ENCODE data around the gene BEAN1. TPM values are rescaled to one million over a fixed set of nuclear protein-coding genes. Genes with fewer than 3 reads are reported as not detected.

The BEAN1 gene
- total and polyA plus RNA-seq, 2 experiments from 2014 or later: 0.07 to 0.10 TPM

DNA sequence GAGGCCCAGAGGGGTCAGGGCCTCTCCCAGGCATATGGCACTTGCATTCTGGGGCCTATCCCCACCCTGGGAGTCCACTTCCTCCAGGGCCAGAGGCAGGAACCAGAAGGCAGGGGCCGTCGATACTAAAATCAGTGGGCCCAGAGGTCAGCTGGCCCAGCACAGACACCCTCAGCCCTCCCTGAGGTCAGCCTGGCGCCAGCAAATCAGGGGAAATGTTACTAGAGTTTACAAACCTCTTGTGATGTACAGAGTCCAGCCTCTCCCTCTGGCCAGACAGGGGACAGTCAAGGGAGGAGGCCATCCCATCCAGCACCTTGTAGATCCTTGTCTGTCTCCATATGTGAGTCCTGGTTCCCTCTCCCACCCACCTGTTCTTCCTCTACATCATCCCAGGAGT lies 49.8 kb upstream of the BEAN1 start:
- H3K9me3 Mint-ChIP-seq: no peaks in the 10 kb centered on the region; the same call in 2 of the 3 replicates
- no peaks in the 10 kb centered on the region for H3F3A ChIP-seq (replicated peaks; ENCODE audit: low read depth)

More for the DNA sequence above, 49.8 kb upstream of the BEAN1 start:
- no peaks in the 10 kb centered on the region for H4K20me1 ChIP-seq (replicated peaks; ENCODE audit: insufficient read depth)
- no peak overlapping the region for H2AFZ ChIP-seq
- Mint-ChIP-seq H3K27me3 (ENCODE audit: insufficient read depth, low read depth, poor library complexity) (peaks cover 8% of the 10 kb centered on the region), H3K36me3 (ENCODE audit: low read depth) (no peaks in the 10 kb centered on the region; the same call in 2 of the 3 replicates), H3K27ac (no peak overlapping the region), H3K4me1 (peaks cover 4% of the 10 kb centered on the region; the same call in 2 of the 3 replicates), H3K4me3 (no peak overlapping the region)
- H3K36me3 ChIP-seq (ENCODE audit: insufficient read depth): no peaks in the 10 kb centered on the region
- no peak for DNase-seq (ENCODE audit: low spot score)
- no peak overlapping the region for H3K27ac ChIP-seq (ENCODE audit: low read depth)
- H3K27me3 ChIP-seq (ENCODE audit: insufficient read depth): no peaks in the 10 kb centered on the region
- H3K4me3 ChIP-seq: no peak overlapping the region
- TF ChIP-seq STAT1 (IDR thresholded peaks at IDR 0.05; ENCODE audit: unreplicated experiment) (no peak), CREB1 (CRISPR knock-in tag; IDR thresholded peaks at IDR 0.05; ENCODE audit: low read depth) (no peak), JUNB (IDR thresholded peaks at IDR 0.05; ENCODE audit: unreplicated experiment) (no peak), POLR2AphosphoS5 (IDR thresholded peaks at IDR 0.05; ENCODE audit: low read depth) (no peak), EZH2 (IDR thresholded peaks at IDR 0.05; ENCODE audit: low read depth, unreplicated experiment) (no peak)
- TF ChIP-seq, protein P1, sequence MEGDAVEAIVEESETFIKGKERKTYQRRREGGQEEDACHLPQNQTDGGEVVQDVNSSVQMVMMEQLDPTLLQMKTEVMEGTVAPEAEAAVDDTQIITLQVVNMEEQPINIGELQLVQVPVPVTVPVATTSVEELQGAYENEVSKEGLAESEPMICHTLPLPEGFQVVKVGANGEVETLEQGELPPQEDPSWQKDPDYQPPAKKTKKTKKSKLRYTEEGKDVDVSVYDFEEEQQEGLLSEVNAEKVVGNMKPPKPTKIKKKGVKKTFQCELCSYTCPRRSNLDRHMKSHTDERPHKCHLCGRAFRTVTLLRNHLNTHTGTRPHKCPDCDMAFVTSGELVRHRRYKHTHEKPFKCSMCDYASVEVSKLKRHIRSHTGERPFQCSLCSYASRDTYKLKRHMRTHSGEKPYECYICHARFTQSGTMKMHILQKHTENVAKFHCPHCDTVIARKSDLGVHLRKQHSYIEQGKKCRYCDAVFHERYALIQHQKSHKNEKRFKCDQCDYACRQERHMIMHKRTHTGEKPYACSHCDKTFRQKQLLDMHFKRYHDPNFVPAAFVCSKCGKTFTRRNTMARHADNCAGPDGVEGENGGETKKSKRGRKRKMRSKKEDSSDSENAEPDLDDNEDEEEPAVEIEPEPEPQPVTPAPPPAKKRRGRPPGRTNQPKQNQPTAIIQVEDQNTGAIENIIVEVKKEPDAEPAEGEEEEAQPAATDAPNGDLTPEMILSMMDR (conservative IDR thresholded peaks at IDR 0.05; ENCODE audit: low read depth in 2 of 2): no peak
- TF ChIP-seq, protein P2, sequence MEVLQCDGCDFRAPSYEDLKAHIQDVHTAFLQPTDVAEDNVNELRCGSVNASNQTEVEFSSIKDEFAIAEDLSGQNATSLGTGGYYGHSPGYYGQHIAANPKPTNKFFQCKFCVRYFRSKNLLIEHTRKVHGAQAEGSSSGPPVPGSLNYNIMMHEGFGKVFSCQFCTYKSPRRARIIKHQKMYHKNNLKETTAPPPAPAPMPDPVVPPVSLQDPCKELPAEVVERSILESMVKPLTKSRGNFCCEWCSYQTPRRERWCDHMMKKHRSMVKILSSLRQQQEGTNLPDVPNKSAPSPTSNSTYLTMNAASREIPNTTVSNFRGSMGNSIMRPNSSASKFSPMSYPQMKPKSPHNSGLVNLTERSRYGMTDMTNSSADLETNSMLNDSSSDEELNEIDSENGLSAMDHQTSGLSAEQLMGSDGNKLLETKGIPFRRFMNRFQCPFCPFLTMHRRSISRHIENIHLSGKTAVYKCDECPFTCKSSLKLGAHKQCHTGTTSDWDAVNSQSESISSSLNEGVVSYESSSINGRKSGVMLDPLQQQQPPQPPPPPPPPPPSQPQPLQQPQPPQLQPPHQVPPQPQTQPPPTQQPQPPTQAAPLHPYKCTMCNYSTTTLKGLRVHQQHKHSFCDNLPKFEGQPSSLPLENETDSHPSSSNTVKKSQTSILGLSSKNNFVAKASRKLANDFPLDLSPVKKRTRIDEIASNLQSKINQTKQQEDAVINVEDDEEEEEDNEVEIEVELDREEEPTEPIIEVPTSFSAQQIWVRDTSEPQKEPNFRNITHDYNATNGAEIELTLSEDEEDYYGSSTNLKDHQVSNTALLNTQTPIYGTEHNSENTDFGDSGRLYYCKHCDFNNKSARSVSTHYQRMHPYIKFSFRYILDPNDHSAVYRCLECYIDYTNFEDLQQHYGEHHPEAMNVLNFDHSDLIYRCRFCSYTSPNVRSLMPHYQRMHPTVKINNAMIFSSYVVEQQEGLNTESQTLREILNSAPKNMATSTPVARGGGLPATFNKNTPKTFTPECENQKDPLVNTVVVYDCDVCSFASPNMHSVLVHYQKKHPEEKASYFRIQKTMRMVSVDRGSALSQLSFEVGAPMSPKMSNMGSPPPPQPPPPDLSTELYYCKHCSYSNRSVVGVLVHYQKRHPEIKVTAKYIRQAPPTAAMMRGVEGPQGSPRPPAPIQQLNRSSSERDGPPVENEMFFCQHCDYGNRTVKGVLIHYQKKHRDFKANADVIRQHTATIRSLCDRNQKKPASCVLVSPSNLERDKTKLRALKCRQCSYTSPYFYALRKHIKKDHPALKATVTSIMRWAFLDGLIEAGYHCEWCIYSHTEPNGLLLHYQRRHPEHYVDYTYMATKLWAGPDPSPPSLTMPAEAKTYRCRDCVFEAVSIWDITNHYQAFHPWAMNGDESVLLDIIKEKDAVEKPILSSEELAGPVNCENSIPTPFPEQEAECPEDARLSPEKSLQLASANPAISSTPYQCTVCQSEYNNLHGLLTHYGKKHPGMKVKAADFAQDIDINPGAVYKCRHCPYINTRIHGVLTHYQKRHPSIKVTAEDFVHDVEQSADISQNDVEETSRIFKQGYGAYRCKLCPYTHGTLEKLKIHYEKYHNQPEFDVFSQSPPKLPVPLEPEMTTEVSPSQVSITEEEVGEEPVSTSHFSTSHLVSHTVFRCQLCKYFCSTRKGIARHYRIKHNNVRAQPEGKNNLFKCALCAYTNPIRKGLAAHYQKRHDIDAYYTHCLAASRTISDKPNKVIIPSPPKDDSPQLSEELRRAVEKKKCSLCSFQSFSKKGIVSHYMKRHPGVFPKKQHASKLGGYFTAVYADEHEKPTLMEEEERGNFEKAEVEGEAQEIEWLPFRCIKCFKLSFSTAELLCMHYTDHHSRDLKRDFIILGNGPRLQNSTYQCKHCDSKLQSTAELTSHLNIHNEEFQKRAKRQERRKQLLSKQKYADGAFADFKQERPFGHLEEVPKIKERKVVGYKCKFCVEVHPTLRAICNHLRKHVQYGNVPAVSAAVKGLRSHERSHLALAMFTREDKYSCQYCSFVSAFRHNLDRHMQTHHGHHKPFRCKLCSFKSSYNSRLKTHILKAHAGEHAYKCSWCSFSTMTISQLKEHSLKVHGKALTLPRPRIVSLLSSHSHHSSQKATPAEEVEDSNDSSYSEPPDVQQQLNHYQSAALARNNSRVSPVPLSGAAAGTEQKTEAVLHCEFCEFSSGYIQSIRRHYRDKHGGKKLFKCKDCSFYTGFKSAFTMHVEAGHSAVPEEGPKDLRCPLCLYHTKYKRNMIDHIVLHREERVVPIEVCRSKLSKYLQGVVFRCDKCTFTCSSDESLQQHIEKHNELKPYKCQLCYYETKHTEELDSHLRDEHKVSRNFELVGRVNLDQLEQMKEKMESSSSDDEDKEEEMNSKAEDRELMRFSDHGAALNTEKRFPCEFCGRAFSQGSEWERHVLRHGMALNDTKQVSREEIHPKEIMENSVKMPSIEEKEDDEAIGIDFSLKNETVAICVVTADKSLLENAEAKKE (CRISPR knock-in tag; IDR thresholded peaks at IDR 0.05): no peak
- TF ChIP-seq, protein P3, sequence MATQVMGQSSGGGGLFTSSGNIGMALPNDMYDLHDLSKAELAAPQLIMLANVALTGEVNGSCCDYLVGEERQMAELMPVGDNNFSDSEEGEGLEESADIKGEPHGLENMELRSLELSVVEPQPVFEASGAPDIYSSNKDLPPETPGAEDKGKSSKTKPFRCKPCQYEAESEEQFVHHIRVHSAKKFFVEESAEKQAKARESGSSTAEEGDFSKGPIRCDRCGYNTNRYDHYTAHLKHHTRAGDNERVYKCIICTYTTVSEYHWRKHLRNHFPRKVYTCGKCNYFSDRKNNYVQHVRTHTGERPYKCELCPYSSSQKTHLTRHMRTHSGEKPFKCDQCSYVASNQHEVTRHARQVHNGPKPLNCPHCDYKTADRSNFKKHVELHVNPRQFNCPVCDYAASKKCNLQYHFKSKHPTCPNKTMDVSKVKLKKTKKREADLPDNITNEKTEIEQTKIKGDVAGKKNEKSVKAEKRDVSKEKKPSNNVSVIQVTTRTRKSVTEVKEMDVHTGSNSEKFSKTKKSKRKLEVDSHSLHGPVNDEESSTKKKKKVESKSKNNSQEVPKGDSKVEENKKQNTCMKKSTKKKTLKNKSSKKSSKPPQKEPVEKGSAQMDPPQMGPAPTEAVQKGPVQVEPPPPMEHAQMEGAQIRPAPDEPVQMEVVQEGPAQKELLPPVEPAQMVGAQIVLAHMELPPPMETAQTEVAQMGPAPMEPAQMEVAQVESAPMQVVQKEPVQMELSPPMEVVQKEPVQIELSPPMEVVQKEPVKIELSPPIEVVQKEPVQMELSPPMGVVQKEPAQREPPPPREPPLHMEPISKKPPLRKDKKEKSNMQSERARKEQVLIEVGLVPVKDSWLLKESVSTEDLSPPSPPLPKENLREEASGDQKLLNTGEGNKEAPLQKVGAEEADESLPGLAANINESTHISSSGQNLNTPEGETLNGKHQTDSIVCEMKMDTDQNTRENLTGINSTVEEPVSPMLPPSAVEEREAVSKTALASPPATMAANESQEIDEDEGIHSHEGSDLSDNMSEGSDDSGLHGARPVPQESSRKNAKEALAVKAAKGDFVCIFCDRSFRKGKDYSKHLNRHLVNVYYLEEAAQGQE (IDR thresholded peaks at IDR 0.05; ENCODE audit: unreplicated experiment): no peak
- TF ChIP-seq, protein P4, sequence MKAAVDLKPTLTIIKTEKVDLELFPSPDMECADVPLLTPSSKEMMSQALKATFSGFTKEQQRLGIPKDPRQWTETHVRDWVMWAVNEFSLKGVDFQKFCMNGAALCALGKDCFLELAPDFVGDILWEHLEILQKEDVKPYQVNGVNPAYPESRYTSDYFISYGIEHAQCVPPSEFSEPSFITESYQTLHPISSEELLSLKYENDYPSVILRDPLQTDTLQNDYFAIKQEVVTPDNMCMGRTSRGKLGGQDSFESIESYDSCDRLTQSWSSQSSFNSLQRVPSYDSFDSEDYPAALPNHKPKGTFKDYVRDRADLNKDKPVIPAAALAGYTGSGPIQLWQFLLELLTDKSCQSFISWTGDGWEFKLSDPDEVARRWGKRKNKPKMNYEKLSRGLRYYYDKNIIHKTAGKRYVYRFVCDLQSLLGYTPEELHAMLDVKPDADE (IDR thresholded peaks at IDR 0.05): no peak
- H3K4me2 ChIP-seq: no peak overlapping the region
- H3K4me1 ChIP-seq (ENCODE audit: insufficient read depth): no peaks in the 10 kb centered on the region
- 0 out of 2 replicates have a peak, but pooled peaks cover 3% of the 10 kb centered on the region for H3K9me2 ChIP-seq (ENCODE audit: insufficient read depth)
- no peaks in the 10 kb centered on the region for H3K79me2 ChIP-seq (replicated peaks; ENCODE audit: insufficient read depth)
- ATAC-seq: no peak

All from GM23338 (cell line).